ENCODE measurements around the gene CHKA.

CHKA gene

DNA sequence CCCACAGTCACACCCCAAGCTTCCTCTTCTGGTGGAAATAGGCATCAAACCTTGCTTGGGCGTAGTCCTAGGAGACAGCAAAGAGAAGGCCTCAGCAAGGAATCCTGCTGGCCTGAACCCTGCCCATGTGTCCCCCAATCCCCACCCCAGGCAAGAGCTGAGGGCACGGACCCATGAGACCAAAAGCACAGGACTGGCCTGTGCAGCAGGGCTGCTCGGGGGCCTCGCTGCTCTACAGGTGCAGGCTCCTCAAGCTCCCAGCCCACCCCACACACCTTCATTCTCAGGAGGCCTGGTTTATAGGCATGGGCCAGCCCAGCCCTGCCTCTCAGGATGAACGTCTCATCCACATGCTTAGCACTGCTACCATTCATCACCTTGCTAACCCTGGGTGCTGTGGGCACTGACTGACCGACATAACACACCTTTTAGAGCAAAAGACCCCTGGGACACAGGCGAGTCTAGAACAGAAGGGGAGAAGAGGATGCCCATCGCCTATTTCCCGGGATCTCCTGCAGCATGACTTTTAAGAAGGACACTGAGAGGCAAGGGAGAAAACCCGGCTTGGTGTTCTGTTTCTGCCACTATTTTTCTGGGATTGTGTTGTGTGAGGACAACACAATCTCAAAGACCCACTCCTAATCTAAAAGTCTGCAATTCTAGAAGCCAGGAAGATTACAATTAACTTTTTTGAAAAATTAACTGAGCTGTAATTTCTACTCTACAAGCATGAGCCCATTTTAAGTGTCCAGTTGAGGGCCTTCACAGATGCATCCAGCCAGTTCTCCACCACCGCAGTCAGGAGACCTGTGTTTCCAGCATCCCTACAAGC is 67.0 kb downstream of the CHKA start:
- no peaks in the 10 kb centered on the region for H3K4me1 ChIP-seq (ENCODE audit: low read depth, poor library complexity, severe bottlenecking)
- H3K9ac ChIP-seq, result no peak overlapping the region
- TF ChIP-seq, protein P1, sequence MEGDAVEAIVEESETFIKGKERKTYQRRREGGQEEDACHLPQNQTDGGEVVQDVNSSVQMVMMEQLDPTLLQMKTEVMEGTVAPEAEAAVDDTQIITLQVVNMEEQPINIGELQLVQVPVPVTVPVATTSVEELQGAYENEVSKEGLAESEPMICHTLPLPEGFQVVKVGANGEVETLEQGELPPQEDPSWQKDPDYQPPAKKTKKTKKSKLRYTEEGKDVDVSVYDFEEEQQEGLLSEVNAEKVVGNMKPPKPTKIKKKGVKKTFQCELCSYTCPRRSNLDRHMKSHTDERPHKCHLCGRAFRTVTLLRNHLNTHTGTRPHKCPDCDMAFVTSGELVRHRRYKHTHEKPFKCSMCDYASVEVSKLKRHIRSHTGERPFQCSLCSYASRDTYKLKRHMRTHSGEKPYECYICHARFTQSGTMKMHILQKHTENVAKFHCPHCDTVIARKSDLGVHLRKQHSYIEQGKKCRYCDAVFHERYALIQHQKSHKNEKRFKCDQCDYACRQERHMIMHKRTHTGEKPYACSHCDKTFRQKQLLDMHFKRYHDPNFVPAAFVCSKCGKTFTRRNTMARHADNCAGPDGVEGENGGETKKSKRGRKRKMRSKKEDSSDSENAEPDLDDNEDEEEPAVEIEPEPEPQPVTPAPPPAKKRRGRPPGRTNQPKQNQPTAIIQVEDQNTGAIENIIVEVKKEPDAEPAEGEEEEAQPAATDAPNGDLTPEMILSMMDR (conservative IDR thresholded peaks at IDR 0.05; ENCODE audit: low read depth, low read length), result no peak
- no peak overlapping the region for H3K4me3 ChIP-seq (IDR thresholded peaks at IDR 0.05; ENCODE audit: insufficient read depth, low read depth, low read length)
- no peaks in the 10 kb centered on the region for H3K36me3 ChIP-seq (ENCODE audit: insufficient read depth)
- no peak overlapping the region for H3K4me2 ChIP-seq
- no peak overlapping the region for H2AFZ ChIP-seq (ENCODE audit: low read depth)
- no peaks in the 10 kb centered on the region for H3K27me3 ChIP-seq (ENCODE audit: insufficient read depth, low read depth)
- no peaks in the 10 kb centered on the region for H4K20me1 ChIP-seq (ENCODE audit: insufficient read depth)
- H3K79me2 ChIP-seq (ENCODE audit: insufficient read depth, low read depth), result no peaks in the 10 kb centered on the region
- H3K27ac ChIP-seq, result no peak overlapping the region

DNA sequence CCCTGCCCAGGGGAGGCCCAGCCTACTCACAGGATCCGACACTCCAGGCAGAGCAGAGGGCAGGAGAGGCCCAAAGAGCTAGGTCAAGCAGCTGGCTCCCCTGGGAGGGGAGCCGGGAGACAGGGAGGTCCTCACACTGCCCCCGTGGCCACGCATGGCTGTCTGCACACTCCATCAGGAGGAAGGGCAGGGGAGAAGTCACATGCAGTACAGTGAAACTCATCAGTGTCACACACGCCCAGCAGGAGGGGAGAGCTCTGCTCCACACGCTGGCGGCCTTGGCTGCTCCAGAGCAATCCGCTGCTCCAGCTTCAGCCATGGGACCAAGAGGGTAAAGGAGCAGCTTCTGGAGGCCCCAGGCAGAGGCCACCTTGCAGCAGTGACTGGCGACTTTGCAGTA is 68.1 kb downstream of the CHKA start:
- no peaks in the 10 kb centered on the region for H3K36me3 ChIP-seq (ENCODE audit: insufficient read depth)
- H3K4me2 ChIP-seq, result no peak overlapping the region

DNA sequence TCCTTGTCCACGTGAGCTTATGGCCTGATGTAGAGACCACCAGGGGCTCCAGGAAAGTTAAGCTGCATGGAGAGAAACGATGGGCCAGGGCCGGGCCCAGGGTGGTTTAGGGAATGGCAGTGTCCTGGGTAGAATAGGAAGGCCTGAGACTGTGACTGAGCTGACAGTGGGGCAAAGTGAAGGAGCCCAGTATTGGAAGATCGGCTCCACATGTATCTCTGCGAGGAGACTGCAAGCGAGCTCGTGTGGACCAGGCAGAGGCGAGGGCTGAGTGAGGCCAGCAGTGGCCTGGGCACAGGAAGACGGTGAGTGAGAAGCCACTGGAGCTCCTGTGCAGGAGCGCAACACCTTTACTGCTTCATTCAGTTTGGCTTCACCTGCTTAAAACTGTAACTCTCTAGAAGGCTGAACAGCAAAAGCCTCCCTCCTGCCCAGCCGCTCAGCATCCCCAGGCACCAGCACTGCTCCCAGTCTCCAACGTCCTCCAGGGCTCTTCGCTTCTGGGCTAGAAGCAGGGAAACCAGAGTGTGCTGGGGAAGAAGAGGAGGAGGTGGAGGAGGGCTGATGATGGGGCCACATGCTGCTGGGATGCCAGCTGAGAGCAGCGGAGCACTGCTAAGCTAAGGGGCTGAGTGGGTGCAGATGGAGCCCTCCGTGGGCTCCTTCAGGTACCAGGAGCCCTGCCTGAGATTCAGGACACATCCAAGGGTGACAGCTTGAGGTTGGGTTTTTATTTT is 68.9 kb downstream of the CHKA start:
- TF ChIP-seq, protein P1 (conservative IDR thresholded peaks at IDR 0.05; ENCODE audit: low read depth, low read length), result no peak
- Histone ChIP-seq H3K36me3 (ENCODE audit: insufficient read depth) (no peaks in the 10 kb centered on the region), H3K4me2 (no peak overlapping the region), H3K9ac (no peak overlapping the region), H3K27me3 (ENCODE audit: insufficient read depth, low read depth) (no peaks in the 10 kb centered on the region), H3K79me2 (ENCODE audit: insufficient read depth, low read depth) (no peaks in the 10 kb centered on the region), H3K4me3 (IDR thresholded peaks at IDR 0.05; ENCODE audit: insufficient read depth, low read depth, low read length) (no peak overlapping the region), H2AFZ (ENCODE audit: low read depth) (no peak overlapping the region), H4K20me1 (ENCODE audit: insufficient read depth) (no peaks in the 10 kb centered on the region), H3K4me1 (ENCODE audit: low read depth, poor library complexity, severe bottlenecking) (no peaks in the 10 kb centered on the region), H3K27ac (no peak overlapping the region)

More for the DNA sequence above, 68.1 kb downstream of the CHKA start:
- Histone ChIP-seq H3K4me3 (IDR thresholded peaks at IDR 0.05; ENCODE audit: insufficient read depth, low read depth, low read length) (no peak overlapping the region), H3K27me3 (ENCODE audit: insufficient read depth, low read depth) (no peaks in the 10 kb centered on the region), H3K79me2 (ENCODE audit: insufficient read depth, low read depth) (no peaks in the 10 kb centered on the region), H2AFZ (ENCODE audit: low read depth) (no peak overlapping the region), H3K27ac (no peak overlapping the region), H4K20me1 (ENCODE audit: insufficient read depth) (no peaks in the 10 kb centered on the region), H3K4me1 (ENCODE audit: low read depth, poor library complexity, severe bottlenecking) (no peaks in the 10 kb centered on the region), H3K9ac (no peak overlapping the region)
- TF ChIP-seq, protein P1 (conservative IDR thresholded peaks at IDR 0.05; ENCODE audit: low read depth, low read length), result no peak

DNA sequence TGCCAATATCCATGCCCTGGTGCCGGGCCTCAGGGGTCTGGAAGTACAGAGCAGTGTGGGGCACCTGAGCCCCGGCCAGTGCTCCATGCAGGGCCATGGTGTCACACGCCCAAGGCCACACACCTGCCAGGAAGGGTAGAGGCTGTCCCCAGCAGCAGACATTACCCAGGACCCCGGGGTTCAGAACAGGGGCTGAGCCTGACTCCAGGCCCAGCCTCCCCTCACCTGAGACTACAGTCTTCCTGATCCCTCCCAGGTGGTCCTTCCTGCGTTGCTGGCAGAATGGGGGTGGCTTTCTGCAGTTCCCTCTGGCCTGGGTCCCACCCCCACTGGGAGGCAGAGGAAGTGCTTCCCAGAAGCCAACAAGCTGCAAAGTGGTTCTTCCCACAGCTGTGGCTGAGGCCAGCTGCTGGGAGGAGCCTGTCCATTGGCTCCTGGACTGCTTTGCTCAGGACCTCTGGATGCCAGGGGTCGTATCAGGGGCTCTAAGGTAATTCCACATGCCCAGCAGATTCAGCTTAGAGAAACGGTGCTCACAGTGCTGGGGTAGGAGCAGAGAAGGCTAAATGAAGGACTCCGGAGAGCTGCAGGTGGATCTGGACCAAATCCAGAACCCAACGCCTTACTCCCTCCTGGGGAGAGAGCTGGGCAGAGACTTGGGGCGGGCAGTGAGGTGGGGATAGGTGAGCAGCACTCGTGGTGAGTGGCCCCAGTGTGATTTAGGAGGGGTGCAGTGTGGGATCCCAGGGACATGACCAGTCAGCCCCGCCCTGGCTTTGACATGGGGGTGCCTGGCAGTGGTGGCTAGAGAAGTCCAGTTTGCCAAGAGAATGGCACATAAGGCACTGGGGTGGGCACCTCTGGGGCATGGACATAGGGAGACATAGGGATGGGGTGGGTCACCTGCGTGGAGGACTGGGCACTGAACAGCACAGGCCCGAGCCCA is 69.7 kb downstream of the CHKA start:
- TF ChIP-seq, protein P1 (conservative IDR thresholded peaks at IDR 0.05; ENCODE audit: low read depth, low read length), result no peak
- H3K79me2 ChIP-seq (ENCODE audit: insufficient read depth, low read depth), result no peaks in the 10 kb centered on the region
- H3K4me2 ChIP-seq, result no peak overlapping the region
- H3K4me3 ChIP-seq (IDR thresholded peaks at IDR 0.05; ENCODE audit: insufficient read depth, low read depth, low read length), result no peak overlapping the region
- no peaks in the 10 kb centered on the region for H4K20me1 ChIP-seq (ENCODE audit: insufficient read depth)
- H3K4me1 ChIP-seq (ENCODE audit: low read depth, poor library complexity, severe bottlenecking), result no peaks in the 10 kb centered on the region
- no peak overlapping the region for H3K9ac ChIP-seq
- no peaks in the 10 kb centered on the region for H3K36me3 ChIP-seq (ENCODE audit: insufficient read depth)
- H3K27ac ChIP-seq, result no peak overlapping the region
- no peak overlapping the region for H2AFZ ChIP-seq (ENCODE audit: low read depth)
- no peaks in the 10 kb centered on the region for H3K27me3 ChIP-seq (ENCODE audit: insufficient read depth, low read depth)
